HEK293 (cell line): ENCODE data around the gene WSB2.

Source experiments
- BCL11B ChIP-seq: fragments of 450-650 bp; formaldehyde crosslinking; IDR thresholded peaks from 2 replicates; pipeline ENCODE4 v1.5.1; 2016; ENCODE audit warnings: low read depth, missing biosample characterization, missing genetic modification characterization
- EGR2 ChIP-seq: fragments of 450-650 bp; formaldehyde crosslinking; IDR thresholded peaks from 2 replicates; pipeline ENCODE4 v1.5.1; 2016; ENCODE audit warnings: low read depth, missing biosample characterization, missing genetic modification characterization
- GLIS1 ChIP-seq: fragments of 450-650 bp; formaldehyde crosslinking; IDR thresholded peaks from 2 replicates; pipeline ENCODE4 v1.5.1; 2016; ENCODE audit warnings: missing biosample characterization, missing genetic modification characterization
- HOXA7 ChIP-seq: sonication (generic); formaldehyde crosslinking; IDR thresholded peaks from 2 replicates; pipeline ENCODE4 v1.8.1; 2022; ENCODE audit warnings: missing genetic modification reagents, borderline replicate concordance
- INSM2 ChIP-seq: fragments of 450-650 bp; formaldehyde crosslinking; IDR thresholded peaks from 2 replicates; pipeline ENCODE4 v1.5.1; 2016; ENCODE audit warnings: missing biosample characterization, missing genetic modification characterization
- KLF17 ChIP-seq: fragments of 450-650 bp; formaldehyde crosslinking; IDR thresholded peaks from 2 replicates; pipeline ENCODE4 v1.5.1; 2016; ENCODE audit warnings: missing biosample characterization, missing genetic modification characterization
- OSR2 ChIP-seq: fragments of 450-650 bp; formaldehyde crosslinking; IDR thresholded peaks from 2 replicates; pipeline ENCODE4 v1.5.1; 2016; ENCODE audit warnings: missing biosample characterization, missing genetic modification characterization
- PRDM1 ChIP-seq: fragments of 450-650 bp; formaldehyde crosslinking; IDR thresholded peaks from 2 replicates; pipeline ENCODE4; 2016; ENCODE audit warnings: missing biosample characterization, missing genetic modification characterization
- PRDM10 ChIP-seq: fragments of 450-650 bp; formaldehyde crosslinking; IDR thresholded peaks from 2 replicates; pipeline ENCODE4 v1.5.1; 2016; ENCODE audit warnings: missing biosample characterization, missing genetic modification characterization
- SP2 ChIP-seq: fragments of 450-650 bp; formaldehyde crosslinking; IDR thresholded peaks from 2 replicates; pipeline ENCODE4 v1.5.1; 2016; ENCODE audit warnings: missing biosample characterization, missing genetic modification characterization
- WT1 ChIP-seq: fragments of 450-650 bp; formaldehyde crosslinking; IDR thresholded peaks from 2 replicates; pipeline ENCODE4 v1.5.1; 2016; ENCODE audit warnings: missing biosample characterization, missing genetic modification characterization
- ZBTB20 ChIP-seq: fragments of 450-650 bp; formaldehyde crosslinking; IDR thresholded peaks from 2 replicates; pipeline ENCODE4 v1.5.1; 2016; ENCODE audit warnings: missing biosample characterization, missing genetic modification characterization
- ZBTB21 ChIP-seq: fragments of 450-650 bp; formaldehyde crosslinking; IDR thresholded peaks from 2 replicates; pipeline ENCODE4 v1.5.1; 2017; ENCODE audit warnings: missing biosample characterization, missing genetic modification characterization
- ZBTB48 ChIP-seq: fragments of 450-650 bp; formaldehyde crosslinking; IDR thresholded peaks from 2 replicates; pipeline ENCODE4 v1.5.1; 2016; ENCODE audit warnings: missing biosample characterization, missing genetic modification characterization
- ZBTB7A ChIP-seq: fragments of 450-650 bp; formaldehyde crosslinking; IDR thresholded peaks from 2 replicates; pipeline ENCODE4 v1.5.1; 2016; ENCODE audit warnings: low read depth, missing biosample characterization, missing genetic modification characterization
- ZNF112 ChIP-seq: fragments of 450-650 bp; formaldehyde crosslinking; IDR thresholded peaks from 2 replicates; pipeline ENCODE4 v1.5.0; 2017; ENCODE audit warnings: missing biosample characterization, missing genetic modification characterization
- ZNF184 ChIP-seq: fragments of 450-650 bp; IDR thresholded peaks from 2 replicates; pipeline ENCODE4 v1.5.1; 2018; ENCODE audit warnings: missing biosample characterization, mild to moderate bottlenecking, missing genetic modification characterization
- ZNF239 ChIP-seq: fragments of 450-650 bp; formaldehyde crosslinking; IDR thresholded peaks from 2 replicates; pipeline ENCODE4 v1.5.1; 2016; ENCODE audit warnings: missing biosample characterization, missing genetic modification characterization
- ZNF292 ChIP-seq: fragments of 450-650 bp; formaldehyde crosslinking; IDR thresholded peaks from 2 replicates; pipeline ENCODE4 v1.5.1; 2016; ENCODE audit warnings: low read depth, missing biosample characterization, missing genetic modification characterization, borderline replicate concordance
- ZNF341 ChIP-seq: fragments of 450-650 bp; formaldehyde crosslinking; IDR thresholded peaks from 2 replicates; pipeline ENCODE4; 2016; ENCODE audit warnings: low read depth, missing biosample characterization, missing genetic modification characterization
- ZNF366 ChIP-seq: fragments of 450-650 bp; formaldehyde crosslinking; conservative IDR thresholded peaks from 2 replicates; pipeline ENCODE4 v1.5.1; 2016; ENCODE audit warnings: missing biosample characterization, missing genetic modification characterization
- ZNF404 ChIP-seq: fragments of 450-650 bp; formaldehyde crosslinking; IDR thresholded peaks from 2 replicates; pipeline ENCODE4 v1.5.1; 2017; ENCODE audit warnings: missing biosample characterization, missing genetic modification characterization
- ZNF488 ChIP-seq: fragments of 450-650 bp; formaldehyde crosslinking; IDR thresholded peaks from 2 replicates; pipeline ENCODE4 v1.5.1; 2016; ENCODE audit warnings: missing biosample characterization, missing genetic modification characterization
- ZNF510 ChIP-seq: fragments of 450-650 bp; formaldehyde crosslinking; IDR thresholded peaks from 2 replicates; pipeline ENCODE4 v1.5.1; 2018; ENCODE audit warnings: mild to moderate bottlenecking, missing genetic modification characterization, missing biosample characterization; ENCODE audit not compliant: insufficient replicate concordance
- ZNF521 ChIP-seq: fragments of 450-650 bp; formaldehyde crosslinking; IDR thresholded peaks from 2 replicates; pipeline ENCODE4 v1.5.1; 2017; ENCODE audit warnings: missing biosample characterization, mild to moderate bottlenecking, missing genetic modification characterization
- ZNF530 ChIP-seq: fragments of 450-650 bp; formaldehyde crosslinking; IDR thresholded peaks from 2 replicates; pipeline ENCODE4 v1.5.1; 2016; ENCODE audit warnings: low read depth, missing biosample characterization, missing genetic modification characterization
- ZNF549 ChIP-seq: fragments of 450-650 bp; IDR thresholded peaks from 2 replicates; pipeline ENCODE4 v1.5.1; 2018; ENCODE audit warnings: missing biosample characterization, missing genetic modification characterization, mild to moderate bottlenecking, inconsistent platforms, moderate library complexity
- ZNF561 ChIP-seq: fragments of 450-650 bp; IDR thresholded peaks from 2 replicates; pipeline ENCODE4 v1.5.1; 2018; ENCODE audit warnings: missing biosample characterization, missing genetic modification characterization, borderline replicate concordance
- ZNF580 ChIP-seq: fragments of 450-650 bp; formaldehyde crosslinking; IDR thresholded peaks from 2 replicates; pipeline ENCODE4 v1.5.1; 2016; ENCODE audit warnings: missing biosample characterization, missing genetic modification characterization
- ZNF624 ChIP-seq: fragments of 450-650 bp; formaldehyde crosslinking; IDR thresholded peaks from 2 replicates; pipeline ENCODE4 v1.5.1; 2017; ENCODE audit warnings: missing biosample characterization, missing genetic modification characterization
- ZNF664 ChIP-seq: fragments of 450-650 bp; formaldehyde crosslinking; IDR thresholded peaks from 2 replicates; pipeline ENCODE4 v1.5.1; 2016; ENCODE audit warnings: missing biosample characterization, missing genetic modification characterization
- ZNF791 ChIP-seq: fragments of 450-650 bp; formaldehyde crosslinking; IDR thresholded peaks from 2 replicates; pipeline ENCODE4 v1.5.1; 2016; ENCODE audit warnings: missing biosample characterization, missing genetic modification characterization
- ZNF830 ChIP-seq: fragments of 450-650 bp; IDR thresholded peaks from 2 replicates; pipeline ENCODE4 v1.5.0; 2018; ENCODE audit warnings: missing biosample characterization, missing genetic modification characterization, low read depth, mild to moderate bottlenecking, moderate library complexity
- ZNF843 ChIP-seq: fragments of 450-650 bp; formaldehyde crosslinking; IDR thresholded peaks from 2 replicates; pipeline ENCODE4 v1.5.1; 2016; ENCODE audit warnings: missing biosample characterization, missing genetic modification characterization
- ZSCAN23 ChIP-seq: fragments of 450-650 bp; formaldehyde crosslinking; IDR thresholded peaks from 2 replicates; pipeline ENCODE4 v1.5.1; 2016; ENCODE audit warnings: missing biosample characterization, missing genetic modification characterization

The WSB2 gene

GRCh38 chr12:118059341-118060191, 1.4 kb downstream of the WSB2 start (continued):
- TF ChIP-seq ZNF184 (tag by site-specific recombination) = no peak
- peak; percentile 60; the same call in 1 of the 2 replicates for TF ChIP-seq ZNF664 (tag by site-specific recombination)
- no peak for TF ChIP-seq ZNF624
- no peak for TF ChIP-seq EGR2 (tag by site-specific recombination)
- TF ChIP-seq ZNF830 = no peak
- no peak for TF ChIP-seq ZNF530 (tag by site-specific recombination)
- TF ChIP-seq ZNF366 = no peak
- no peak for TF ChIP-seq ZNF292 (tag by site-specific recombination)
- no peak for TF ChIP-seq INSM2 (tag by site-specific recombination)
- no peak for TF ChIP-seq ZBTB48 (tag by site-specific recombination)
- TF ChIP-seq ZNF561 (tag by site-specific recombination) = no peak
- TF ChIP-seq PRDM1 = peak; percentile 92
- TF ChIP-seq ZNF112 = no peak
- TF ChIP-seq SP2 (tag by site-specific recombination) = no peak
- no peak for TF ChIP-seq ZNF239 (tag by site-specific recombination)
- no peak for TF ChIP-seq BCL11B
- TF ChIP-seq HOXA7 = no peak
- TF ChIP-seq ZNF510 = no peak
- no peak for TF ChIP-seq ZBTB7A
- TF ChIP-seq ZBTB20 (tag by site-specific recombination) = peak; percentile 45; the same call in 1 of the 2 replicates
- no peak for TF ChIP-seq ZNF521 (tag by site-specific recombination)
- TF ChIP-seq ZNF843 (tag by site-specific recombination) = no peak
- TF ChIP-seq WT1 (tag by site-specific recombination) = 0 out of 2 replicates have a peak, but pooled peaks have one; percentile 29
- no peak for TF ChIP-seq ZNF791 (tag by site-specific recombination)
- no peak for TF ChIP-seq ZBTB21 (tag by site-specific recombination)
- no peak for TF ChIP-seq ZNF404 (tag by site-specific recombination)
- TF ChIP-seq PRDM10 = no peak; the same call in 1 of the 2 replicates
- TF ChIP-seq ZNF549 (tag by site-specific recombination) = no peak
- no peak for TF ChIP-seq GLIS1 (tag by site-specific recombination)
- 0 out of 2 replicates have a peak, but pooled peaks have one; percentile 51 for TF ChIP-seq KLF17 (tag by site-specific recombination)
- no peak for TF ChIP-seq ZNF341 (tag by site-specific recombination)
- TF ChIP-seq ZNF580 (tag by site-specific recombination) = no peak
- peak; percentile 67 for TF ChIP-seq OSR2 (tag by site-specific recombination)
- TF ChIP-seq ZNF488 (tag by site-specific recombination) = no peak
- no peak for TF ChIP-seq ZSCAN23
